Heart left ventricle (tissue), 16 donors: Measurements from ENCODE around the gene FRMD4B. TPM values are rescaled to one million over a fixed set of nuclear protein-coding genes. Genes with fewer than 3 reads are reported as not detected.

Experiments used
- ATAC-seq, 4 donors: fragments of 200-7000 bp; cut with Tn5 transposase; one replicate each; pipeline ENCODE4 v1.9.1; 2020 to 2022; ENCODE audit warnings: moderate library complexity in 4 of 4, mild to moderate bottlenecking in 3 of 4, moderate number of reproducible peaks in 1 of 4
- DNase-seq, 5 donors: peaks; one replicate each; pipeline ENCODE4 v3.0.0-alpha.2; 2020
- H3K27ac ChIP-seq, 12 donors: fragments of 200-600 bp; sonication (generic) in 4 of 12; one replicate each; pipeline versions ENCODE4 v1.5.0 to v1.8.0; 2016 to 2022; ENCODE audit warnings: mild to moderate bottlenecking in 2 of 12
- H3K27me3 ChIP-seq, 9 donors: fragments of 200-600 bp; sonication (generic) in 2 of 9; one replicate each; pipeline versions ENCODE4 v1.5.1 to v1.8.0; 2016 to 2022; ENCODE audit warnings: mild to moderate bottlenecking in 3 of 9
- H3K36me3 ChIP-seq, 9 donors: fragments of 200-600 bp; sonication (generic) in 2 of 9; one replicate each; pipeline versions ENCODE4 v1.5.0 to v1.8.0; 2018 to 2022; ENCODE audit warnings: mild to moderate bottlenecking in 2 of 9
- H3K4me1 ChIP-seq, 12 donors: fragments of 200-600 bp; sonication (generic) in 4 of 12; one replicate each; pipeline versions ENCODE4 v1.5.0 to v1.8.0; 2016 to 2022; ENCODE audit warnings: mild to moderate bottlenecking in 3 of 12
- H3K4me3 ChIP-seq, 12 donors: fragments of 200-600 bp; sonication (generic) in 4 of 12; one replicate each; pipeline versions ENCODE4 v1.5.0 to v1.8.0; 2017 to 2022; ENCODE audit warnings: mild to moderate bottlenecking in 9 of 12, moderate library complexity in 4 of 12
- H3K9me3 ChIP-seq, 12 donors: fragments of 200-600 bp; sonication (generic) in 4 of 12; one replicate each; pipeline versions ENCODE4 v1.5.0 to v1.8.0; 2016 to 2022; ENCODE audit warnings: mild to moderate bottlenecking in 1 of 12
- POLR2A ChIP-seq, 2 donors: fragments of 450-650 bp; IDR thresholded peaks; one replicate each; pipeline ENCODE4 v1.6.1; 2017; ENCODE audit warnings: antibody characterized with exemption in 2 of 2, mild to moderate bottlenecking in 2 of 2, moderate library complexity in 2 of 2
- WGBS, 4 donors: extraction: QIAGEN DNeasy Blood & Tissue Kit in 2 of 4; methylation state at CpG; one replicate each; pipeline versions ENCODE4 v1.1.5 to v1.1.7; 2013 to 2018; 5-methylcytosine and 5-hydroxymethylcytosine counted together
- intact Hi-C, 10 donors: fragments of 100-400 bp; cut with DNase I; formaldehyde crosslinking; loops; one replicate each; pipeline versions ENCODE4 v1.11.1 to v1.14.2; 2022
- polyA plus RNA-seq, 2 donors: library from polyadenylated mRNA; stranded (reverse); fragments of 200-250 nt; gene quantifications; one replicate each; pipeline ENCODE4 v1.2.3, GENCODE V29; 2013
- total RNA-seq, 9 donors: library from RNA; depleted of rRNA in 2 of 9; stranded (reverse); fragments of >200 nt in 2 of 9; fragmentation: NEBNext Ultra II Directional in 3 of 9; extraction: Animal tissue kit (Norgen Biotek cat#: 25700) in 3 of 9; gene quantifications; one replicate each; pipeline versions ENCODE4 v1.1.0 to v1.2.4, GENCODE V29; 2016 to 2023
- TF ChIP-seq, protein P1 (sequence below), 12 donors: fragments of 200-600 bp; sonication (generic) in 4 of 12; IDR thresholded peaks; one replicate each; pipeline versions ENCODE4 v1.5.0 to v1.8.0; 2018 to 2022; ENCODE audit warnings: antibody characterized with exemption in 12 of 12, mild to moderate bottlenecking in 5 of 12
- donor health status: ischemic (EF 13 %, LVEDD 7.1; RV severe dilation, severe dysfunction).
- donor health status: healthy with polysubstance abuse.
- donor health status: DM: no; HTN: yes; CAD: no.
- donor health status: DM: no; HTN: no; CAD: no.
- donor health status: ischemic (EF 25% LVEDD 6.9; RV normal size, moderate dysfunction).
- donor health status: ischemic (EF 25% LVEDD 5.7; RV mildly dilated, moderate dysfunction).
- donor health status: healthy.
- donor health status: DM: yes; HTN: yes; CAD: no.
- donor health status: ischemic (EF 35%, LVEDD 5.7; RV mildly dilated, moderate dysfunction).
- donor health status: nonischemic (EF 11% LVEDD 7.7; RV severe dilation, severe dysfunction).
- donor health status: DM: yes; HTN: yes; CAD: no.
- donor health status: PGD.
- donor health status: ischemic (EF 29% LVEDD 5.4; RV normal size, mild dysfunction).
- donor health status: nonischemic (EF 23%, LVEDD 6.1; RV moderate dilation, normal function).

FRMD4B gene
- total and polyA plus RNA-seq, 11 donors, result 3.4 to 42.8 (median 10.9) TPM

- Histone ChIP-seq H3K36me3 (no peaks in the 10 kb centered on the region), H3K27ac (peak overlapping the region; percentile 24 to 86 (median 70)), H3K4me3 (peak overlapping the region in 8 of 12 donors; percentile 0 to 34 (median 28)), H3K4me1 (peaks cover 0 to 45% (median 25%) of the 10 kb centered on the region in 12 donors), H3K27me3 (no peaks in the 10 kb centered on the region), H3K9me3 (no peaks in the 10 kb centered on the region)
- intact Hi-C loops, result no loop called here
- DNase-seq (peak; percentile 79 to 94 (median 88)), ATAC-seq (peak; percentile 92 to 96 (median 95))
- WGBS, 4 donors, result 37 to 45% (median 40%) methylated on average over 17 of the region's 17 CpGs
- no peak for TF ChIP-seq POLR2A (IDR thresholded peaks at IDR 0.05)
- TF ChIP-seq, protein P1, sequence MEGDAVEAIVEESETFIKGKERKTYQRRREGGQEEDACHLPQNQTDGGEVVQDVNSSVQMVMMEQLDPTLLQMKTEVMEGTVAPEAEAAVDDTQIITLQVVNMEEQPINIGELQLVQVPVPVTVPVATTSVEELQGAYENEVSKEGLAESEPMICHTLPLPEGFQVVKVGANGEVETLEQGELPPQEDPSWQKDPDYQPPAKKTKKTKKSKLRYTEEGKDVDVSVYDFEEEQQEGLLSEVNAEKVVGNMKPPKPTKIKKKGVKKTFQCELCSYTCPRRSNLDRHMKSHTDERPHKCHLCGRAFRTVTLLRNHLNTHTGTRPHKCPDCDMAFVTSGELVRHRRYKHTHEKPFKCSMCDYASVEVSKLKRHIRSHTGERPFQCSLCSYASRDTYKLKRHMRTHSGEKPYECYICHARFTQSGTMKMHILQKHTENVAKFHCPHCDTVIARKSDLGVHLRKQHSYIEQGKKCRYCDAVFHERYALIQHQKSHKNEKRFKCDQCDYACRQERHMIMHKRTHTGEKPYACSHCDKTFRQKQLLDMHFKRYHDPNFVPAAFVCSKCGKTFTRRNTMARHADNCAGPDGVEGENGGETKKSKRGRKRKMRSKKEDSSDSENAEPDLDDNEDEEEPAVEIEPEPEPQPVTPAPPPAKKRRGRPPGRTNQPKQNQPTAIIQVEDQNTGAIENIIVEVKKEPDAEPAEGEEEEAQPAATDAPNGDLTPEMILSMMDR (IDR thresholded peaks at IDR 0.05), result no peak
Observed at GRCh38 chr3:69370156-69370883, 15.6 kb downstream of the FRMD4B start.

- peak overlapping the region in 7 of 12 donors; percentile 27 to 86 (median 65) for H3K27ac ChIP-seq
- H3K4me1 ChIP-seq, result peaks cover 0 to 57% (median 21%) of the 10 kb centered on the region in 12 donors
- H3K27me3 ChIP-seq, result no peaks in the 10 kb centered on the region
- intact Hi-C loops, result no loop called here
- 64 to 75% (median 66%) methylated on average over 5 of the region's 5 CpGs for WGBS, 4 donors
- DNase-seq (no peak), ATAC-seq (peak in 3 of 4 donors; percentile 36 to 59 (median 49))
- no peaks in the 10 kb centered on the region for H3K9me3 ChIP-seq
- no peak overlapping the region for H3K4me3 ChIP-seq
- H3K36me3 ChIP-seq, result no peaks in the 10 kb centered on the region
- TF ChIP-seq POLR2A (IDR thresholded peaks at IDR 0.05), result no peak
- TF ChIP-seq, protein P1 (IDR thresholded peaks at IDR 0.05), result no peak
Observed at GRCh38 chr3:69368129-69368741, 17.7 kb downstream of the FRMD4B start.

DNA sequence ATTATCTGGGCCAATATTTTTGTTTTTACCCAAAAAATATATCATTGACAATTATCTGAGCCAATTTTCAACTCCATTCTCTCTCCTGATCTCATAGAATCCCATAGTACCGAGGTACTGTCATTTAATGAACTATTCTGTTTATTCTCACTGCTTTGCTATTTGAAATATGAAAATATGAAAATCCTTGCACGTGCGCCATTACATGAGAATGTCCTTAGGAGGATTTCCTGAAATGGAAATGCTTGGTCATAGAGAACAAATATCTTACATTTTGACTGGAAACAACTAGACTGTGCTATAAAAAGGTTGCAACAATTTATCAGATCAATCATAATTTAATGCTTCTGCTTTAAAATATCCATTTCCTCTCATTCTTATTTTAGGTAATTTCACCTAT lies 18.3 kb downstream of the FRMD4B start:
- no peak overlapping the region for H3K4me3 ChIP-seq
- H3K4me1 ChIP-seq, result peaks cover 0 to 57% (median 21%) of the 10 kb centered on the region in 12 donors
- H3K27me3 ChIP-seq, result no peaks in the 10 kb centered on the region
- peak overlapping the region in 5 of 12 donors; percentile 44 to 86 (median 82) for H3K27ac ChIP-seq
- no peaks in the 10 kb centered on the region for H3K36me3 ChIP-seq
- TF ChIP-seq POLR2A (IDR thresholded peaks at IDR 0.05), result no peak
- TF ChIP-seq, protein P1 (IDR thresholded peaks at IDR 0.05), result no peak
- no peak for DNase-seq
- no peaks in the 10 kb centered on the region for H3K9me3 ChIP-seq
- 91 to 93% (median 92%) methylated on average over 3 of the region's 3 CpGs for WGBS, 4 donors
- ATAC-seq, result no peak
- intact Hi-C loops, result no loop called here

GRCh38 chr3:69364354-69364753 lies 21.5 kb downstream of the FRMD4B start:
- Histone ChIP-seq H3K4me3 (no peak overlapping the region), H3K27ac (peak overlapping the region in 4 of 12 donors; percentile 6 to 60 (median 29)), H3K27me3 (no peaks in the 10 kb centered on the region), H3K36me3 (no peaks in the 10 kb centered on the region), H3K4me1 (peaks cover 0 to 51% (median 8%) of the 10 kb centered on the region in 12 donors), H3K9me3 (no peaks in the 10 kb centered on the region)
- DNase-seq (no peak), ATAC-seq (peak in 2 of 4 donors; percentile 46 to 50)
- no peak for TF ChIP-seq POLR2A (IDR thresholded peaks at IDR 0.05)
- TF ChIP-seq, protein P1 (IDR thresholded peaks at IDR 0.05), result no peak
- 95 to 99% (median 97%) methylated on average over 5 of the region's 5 CpGs for WGBS, 4 donors
- intact Hi-C loops, result no loop called here
